NB4 (cell line): ENCODE results near the gene GFM2.

Experiments used
- MYC ChIP-seq: IDR thresholded peaks from 2 replicates; pipeline ENCODE4 v1.6.1; 2011; ENCODE audit warnings: low read depth, low read length
- TF ChIP-seq, protein P1 (sequence below): IDR thresholded peaks from one replicate; pipeline ENCODE4 v1.5.1; 2012; ENCODE audit warnings: low read depth, low read length
- TF ChIP-seq, protein P2 (sequence below): IDR thresholded peaks from 2 replicates; pipeline ENCODE4 v1.6.1; 2011; ENCODE audit warnings: low read depth, low read length

DNA sequence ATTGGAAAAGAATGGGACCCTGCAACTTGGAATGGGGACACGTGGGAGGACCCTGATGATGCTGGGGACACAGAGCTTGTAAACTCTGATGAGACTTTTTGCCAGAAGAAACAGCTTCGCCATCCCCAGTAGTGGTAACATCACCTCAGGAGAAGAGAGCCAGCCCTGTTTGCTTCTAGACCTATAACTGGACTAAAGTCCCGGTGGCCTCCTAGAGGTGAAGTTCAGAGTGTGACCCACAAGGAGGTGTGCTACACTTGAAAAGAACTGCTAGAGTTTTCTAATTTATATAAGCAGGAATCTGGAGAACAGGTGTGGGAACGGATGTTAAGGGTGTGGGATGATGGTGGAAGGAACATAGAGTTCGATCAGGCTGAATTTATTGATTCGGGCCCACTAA lies 19.9 kb upstream of the GFM2 start:
- TF ChIP-seq, protein P1, sequence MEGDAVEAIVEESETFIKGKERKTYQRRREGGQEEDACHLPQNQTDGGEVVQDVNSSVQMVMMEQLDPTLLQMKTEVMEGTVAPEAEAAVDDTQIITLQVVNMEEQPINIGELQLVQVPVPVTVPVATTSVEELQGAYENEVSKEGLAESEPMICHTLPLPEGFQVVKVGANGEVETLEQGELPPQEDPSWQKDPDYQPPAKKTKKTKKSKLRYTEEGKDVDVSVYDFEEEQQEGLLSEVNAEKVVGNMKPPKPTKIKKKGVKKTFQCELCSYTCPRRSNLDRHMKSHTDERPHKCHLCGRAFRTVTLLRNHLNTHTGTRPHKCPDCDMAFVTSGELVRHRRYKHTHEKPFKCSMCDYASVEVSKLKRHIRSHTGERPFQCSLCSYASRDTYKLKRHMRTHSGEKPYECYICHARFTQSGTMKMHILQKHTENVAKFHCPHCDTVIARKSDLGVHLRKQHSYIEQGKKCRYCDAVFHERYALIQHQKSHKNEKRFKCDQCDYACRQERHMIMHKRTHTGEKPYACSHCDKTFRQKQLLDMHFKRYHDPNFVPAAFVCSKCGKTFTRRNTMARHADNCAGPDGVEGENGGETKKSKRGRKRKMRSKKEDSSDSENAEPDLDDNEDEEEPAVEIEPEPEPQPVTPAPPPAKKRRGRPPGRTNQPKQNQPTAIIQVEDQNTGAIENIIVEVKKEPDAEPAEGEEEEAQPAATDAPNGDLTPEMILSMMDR, result no peak
- TF ChIP-seq MYC, result no peak
- TF ChIP-seq, protein P2, sequence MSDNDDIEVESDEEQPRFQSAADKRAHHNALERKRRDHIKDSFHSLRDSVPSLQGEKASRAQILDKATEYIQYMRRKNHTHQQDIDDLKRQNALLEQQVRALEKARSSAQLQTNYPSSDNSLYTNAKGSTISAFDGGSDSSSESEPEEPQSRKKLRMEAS, result no peak
